Activated T-helper 9 cell treated with anti-CD3 and anti-CD28 coated beads, Interleukin-2, amount 50 U/mL, for 16 hours (primary cell): ENCODE results near the gene SLC39A8.
"Not testable (repeated sequence)": the region's sequence is repeated elsewhere in the genome, so short reads cannot be mapped to it uniquely, and the experiment has no call there.

Experiments
- DNase-seq: peaks from one replicate; pipeline ENCODE4 v3.0.0-alpha.2; 2020; ENCODE audit warnings: low read depth

Gene SLC39A8

DNA sequence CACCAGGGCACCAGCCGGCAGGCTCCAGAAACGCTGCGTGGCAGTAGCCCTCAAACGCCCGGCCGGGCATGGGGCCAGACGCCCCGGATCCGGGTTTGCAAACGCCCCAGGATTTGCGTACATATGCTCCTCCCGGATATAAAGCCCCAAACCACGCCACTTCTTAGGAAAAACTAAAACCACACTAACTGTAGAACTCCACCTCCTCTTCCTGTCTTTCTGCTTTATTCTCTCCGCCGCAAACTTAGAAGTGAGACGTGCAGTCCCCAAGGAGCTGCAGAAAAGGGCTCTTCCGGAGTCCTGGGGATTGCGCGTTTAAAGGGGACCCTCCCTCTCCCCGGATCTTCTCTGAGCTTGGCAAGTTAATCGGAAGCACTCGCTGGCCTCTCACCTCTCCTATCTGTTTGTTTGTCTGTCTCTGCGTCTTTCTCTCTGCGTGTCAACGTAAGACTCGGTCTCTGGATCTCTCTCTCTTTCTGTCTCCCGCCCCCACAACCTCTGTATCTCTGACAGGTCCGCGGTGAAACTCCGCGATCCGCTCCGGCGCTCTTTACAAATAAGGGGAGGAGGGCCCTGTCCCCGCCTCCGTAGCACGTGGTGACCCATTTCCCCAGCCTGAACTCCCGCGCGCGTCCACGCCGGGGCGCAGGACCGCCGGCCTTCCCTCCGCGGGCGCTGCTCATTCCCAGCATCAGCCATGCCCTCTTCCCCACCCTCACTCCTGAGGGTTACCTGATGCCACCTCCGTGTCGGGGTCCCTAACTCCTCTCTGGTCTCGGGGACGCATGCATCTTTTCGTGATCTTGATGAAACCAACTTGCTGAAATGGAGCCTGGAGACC, at the start of gene SLC39A8:
SLC39A8 (minus strand) TSS at position 529 of the 841 bp plus-strand sequence. CDS start 820 bp downstream, outside the sequence.
- peak; percentile 85 for DNase-seq

GRCh38 chr4:102392033-102392744, 46.9 kb upstream of the SLC39A8 start:
- no peak for DNase-seq

- DNase-seq, result no peak
These were observed 45.2 kb upstream of the SLC39A8 start for GRCh38 chr4:102390438-102390837.

DNA sequence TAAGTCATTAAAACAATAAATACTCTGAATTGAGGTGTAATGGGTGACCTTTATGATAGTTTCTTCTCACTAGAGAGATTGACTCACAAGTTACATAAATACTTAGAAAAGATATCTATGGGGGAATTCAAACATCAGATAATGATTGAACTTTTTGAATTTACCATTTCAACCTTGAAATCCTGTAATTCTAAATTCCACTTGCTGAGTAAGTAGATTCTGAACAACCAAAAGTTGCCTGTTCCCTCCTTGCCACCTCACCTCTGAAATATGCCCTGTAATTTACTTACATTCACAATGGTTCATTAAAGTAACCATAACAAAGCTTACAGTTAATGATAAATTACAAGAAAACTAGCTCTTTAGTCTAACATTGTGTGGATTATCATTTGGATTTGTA, 43.3 kb upstream of the SLC39A8 start:
- DNase-seq, result no peak

DNA sequence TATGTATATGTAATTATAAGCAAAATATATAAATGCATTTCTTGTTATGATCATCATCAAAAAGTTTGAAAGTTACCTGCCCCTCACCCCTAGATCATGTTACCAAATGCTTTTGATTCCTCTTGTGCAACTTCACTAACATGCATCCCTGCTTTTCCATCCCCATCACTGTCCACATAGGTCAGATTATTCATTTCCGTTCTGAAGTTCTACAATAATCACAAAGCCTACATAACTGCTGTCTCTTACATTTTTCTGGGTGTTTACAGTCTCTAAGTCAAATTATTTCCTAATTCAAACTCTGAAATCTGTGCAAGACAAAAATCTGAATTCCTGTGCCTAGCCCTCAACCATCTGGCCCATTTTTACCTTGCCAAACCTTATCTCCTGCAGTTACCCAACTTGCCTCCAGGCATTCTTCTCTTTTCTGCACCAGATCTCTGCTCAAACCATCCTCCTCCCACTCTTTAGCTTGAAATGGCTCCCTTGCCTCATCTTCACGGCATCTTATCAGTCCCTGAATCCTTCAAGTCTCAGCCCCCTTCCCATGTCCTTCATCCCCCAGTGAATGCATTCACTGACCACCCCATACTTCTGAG, 42.4 kb upstream of the SLC39A8 start:
- no peak for DNase-seq

DNA sequence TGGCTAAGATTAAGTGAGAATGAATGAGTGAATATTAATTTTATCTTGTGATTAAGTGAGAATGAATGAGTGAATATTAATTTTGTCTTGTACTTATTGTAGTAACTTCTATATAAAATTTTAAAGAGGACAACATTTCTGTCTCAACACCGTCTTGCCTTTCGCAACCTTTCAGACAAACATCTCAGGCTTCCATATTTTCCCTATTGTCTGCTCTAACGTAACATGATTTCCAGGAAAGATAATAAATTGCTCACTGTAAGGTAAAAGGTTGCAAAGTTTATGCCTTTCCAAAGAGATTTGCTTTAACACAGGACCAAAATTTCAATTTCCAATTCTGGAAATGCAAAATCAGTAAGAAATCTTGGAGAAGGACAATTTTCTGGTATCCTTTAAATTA, 41.7 kb upstream of the SLC39A8 start:
- no peak for DNase-seq

- not testable (repeated sequence) for DNase-seq
These were observed 35.0 kb upstream of the SLC39A8 start for GRCh38 chr4:102380253-102380652.

- no peak for DNase-seq
These were observed 17.7 kb upstream of the SLC39A8 start for GRCh38 chr4:102362922-102363432.

- DNase-seq, result no peak
These were observed 12.8 kb upstream of the SLC39A8 start for GRCh38 chr4:102358128-102358527.

GRCh38 chr4:102357637-102358036, 12.4 kb upstream of the SLC39A8 start:
- DNase-seq, result not testable (repeated sequence)

DNA sequence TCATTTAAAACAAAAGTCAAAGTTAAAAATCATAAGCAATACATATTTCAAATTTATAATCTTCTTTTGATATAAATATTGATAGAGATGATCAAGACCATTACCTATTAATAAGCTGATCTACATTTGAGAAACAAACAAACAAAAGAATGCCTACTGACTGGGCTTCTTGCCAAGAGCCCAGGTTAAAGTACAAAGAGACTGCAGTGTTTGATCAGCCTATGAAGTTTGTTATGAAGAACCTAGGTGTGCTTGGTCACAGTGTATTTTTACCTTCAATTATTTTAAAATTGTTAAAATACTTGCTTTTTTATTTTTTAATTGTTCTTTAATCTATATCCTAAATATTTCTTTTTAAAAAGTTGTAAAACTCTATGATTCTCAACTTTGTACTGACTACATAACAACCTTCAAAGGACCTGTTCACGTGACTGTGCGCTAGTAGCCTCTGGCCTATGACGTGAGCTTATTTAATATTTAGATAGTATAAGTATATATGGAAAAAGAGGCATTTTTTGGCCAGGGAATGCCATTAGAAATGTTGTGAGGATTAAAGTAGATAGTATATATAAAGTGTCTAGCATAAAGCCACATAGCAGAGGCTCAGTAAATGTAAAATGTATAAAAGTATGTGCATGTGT, 11.4 kb upstream of the SLC39A8 start:
- DNase-seq, result no peak

DNA sequence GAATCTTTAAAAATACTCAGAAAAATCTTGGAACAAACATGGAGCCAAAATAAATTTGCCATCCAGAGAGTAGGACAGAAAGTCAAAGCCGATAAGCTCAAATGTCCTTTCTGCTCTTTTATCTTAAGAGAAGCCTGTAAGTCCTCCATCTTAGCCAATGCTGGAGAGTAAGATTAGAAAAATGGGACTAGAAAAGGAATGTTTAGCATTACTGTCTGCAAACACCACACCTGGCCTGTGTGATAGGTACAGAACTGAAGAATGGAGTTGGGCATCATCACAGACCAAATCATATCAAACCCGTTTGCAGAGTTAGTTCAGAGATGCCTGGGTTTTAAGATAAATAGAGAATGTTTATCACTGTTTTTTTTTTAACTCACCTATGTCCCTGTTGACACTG, 10.5 kb upstream of the SLC39A8 start:
- DNase-seq, result no peak

DNA sequence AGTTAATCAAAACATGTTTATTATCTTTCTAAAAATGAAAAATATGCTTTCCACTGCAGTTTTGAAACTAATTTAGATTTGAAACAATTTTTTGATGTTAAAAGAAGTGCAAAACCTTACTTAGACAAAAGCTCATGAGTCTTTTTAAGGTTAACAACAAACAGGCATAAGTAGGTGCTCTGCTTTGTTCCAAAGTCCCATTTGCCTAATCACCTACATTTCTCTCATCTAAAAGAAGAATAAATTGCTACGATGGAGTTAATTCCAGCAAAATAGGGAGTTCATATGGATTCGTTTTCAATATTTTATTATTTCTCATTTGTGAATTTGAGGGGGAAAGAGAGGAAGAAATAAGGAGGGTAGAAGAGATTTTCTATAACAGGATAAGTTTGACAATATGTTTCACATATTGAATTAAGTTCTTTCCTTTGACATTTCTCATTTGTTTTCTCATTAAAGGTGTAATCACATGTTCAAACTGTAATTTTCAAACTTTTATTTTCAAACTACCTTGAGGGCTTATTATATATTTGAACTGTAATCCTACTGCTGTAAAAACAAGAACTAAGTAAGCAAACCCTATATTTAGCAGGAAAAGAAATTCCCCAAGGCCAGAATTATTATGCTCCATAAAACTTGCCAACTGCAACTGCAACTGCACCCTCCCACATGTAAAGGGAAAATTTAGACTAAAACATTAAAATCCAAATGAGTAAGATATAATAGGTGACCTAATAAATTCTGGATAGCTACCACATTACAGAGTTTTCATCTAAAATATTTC, 9.6 kb upstream of the SLC39A8 start:
- no peak for DNase-seq

DNA sequence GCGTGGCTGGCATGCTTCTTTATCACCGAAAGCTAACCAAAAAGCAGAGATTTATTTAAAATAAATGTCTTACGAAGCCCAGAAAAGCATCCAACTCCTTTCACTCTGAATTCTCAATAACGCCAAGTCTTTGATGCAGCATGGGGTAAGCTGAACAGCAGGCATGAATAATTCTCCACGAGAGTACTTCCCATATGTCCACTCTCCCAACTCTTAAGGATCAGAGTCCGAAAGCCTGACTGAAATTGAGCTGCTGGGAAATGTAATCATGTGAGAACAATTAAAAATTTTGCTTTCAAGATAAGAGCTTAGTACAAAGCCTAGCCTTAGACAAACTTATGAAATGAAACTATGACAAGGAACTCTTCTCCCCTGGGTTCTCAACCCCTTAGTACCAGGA, 7.5 kb upstream of the SLC39A8 start:
- DNase-seq, result no peak

GRCh38 chr4:102350634-102351033, 5.4 kb upstream of the SLC39A8 start:
- no peak for DNase-seq

DNA sequence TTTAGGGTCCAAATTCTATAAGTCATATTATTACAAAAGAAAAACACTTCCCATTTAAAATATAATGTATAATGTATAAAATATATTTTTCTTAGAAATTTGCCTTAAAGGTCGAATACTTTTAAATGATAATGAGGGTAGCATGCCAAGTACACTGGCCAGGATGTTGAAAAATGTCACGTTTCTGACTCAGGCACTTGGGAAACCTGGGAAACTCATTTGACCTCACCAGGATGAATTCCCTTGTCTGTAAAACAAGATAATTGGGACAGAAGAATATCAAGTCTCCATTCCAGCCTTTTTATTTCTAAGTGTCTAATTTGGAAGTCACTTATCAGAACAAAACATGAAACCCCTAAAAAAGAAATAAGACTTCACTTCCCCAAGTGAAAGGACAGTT, 3.4 kb upstream of the SLC39A8 start:
- DNase-seq, result no peak

DNA sequence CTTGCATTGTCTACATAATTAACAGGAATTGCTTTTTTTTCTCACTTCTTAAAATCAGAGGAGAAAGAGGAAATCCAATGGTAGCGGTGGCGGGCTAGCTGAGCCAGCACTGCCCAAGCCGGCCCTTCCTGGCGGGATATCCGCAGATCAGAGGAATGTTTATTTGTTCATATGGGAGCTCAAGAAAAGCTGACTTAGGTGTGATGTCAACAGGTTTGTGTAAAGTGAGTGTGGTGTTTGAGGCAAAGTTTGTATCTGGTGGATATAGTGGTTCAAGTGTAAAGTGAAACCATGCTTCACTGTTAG, 466 bp upstream of the SLC39A8 start:
- no peak for DNase-seq

- DNase-seq, result peak; percentile 62
These were observed 745 bp downstream of the SLC39A8 start for GRCh38 chr4:102344520-102344953.

GRCh38 chr4:102343964-102344519, 1.2 kb downstream of the SLC39A8 start:
- DNase-seq, result no peak

DNA sequence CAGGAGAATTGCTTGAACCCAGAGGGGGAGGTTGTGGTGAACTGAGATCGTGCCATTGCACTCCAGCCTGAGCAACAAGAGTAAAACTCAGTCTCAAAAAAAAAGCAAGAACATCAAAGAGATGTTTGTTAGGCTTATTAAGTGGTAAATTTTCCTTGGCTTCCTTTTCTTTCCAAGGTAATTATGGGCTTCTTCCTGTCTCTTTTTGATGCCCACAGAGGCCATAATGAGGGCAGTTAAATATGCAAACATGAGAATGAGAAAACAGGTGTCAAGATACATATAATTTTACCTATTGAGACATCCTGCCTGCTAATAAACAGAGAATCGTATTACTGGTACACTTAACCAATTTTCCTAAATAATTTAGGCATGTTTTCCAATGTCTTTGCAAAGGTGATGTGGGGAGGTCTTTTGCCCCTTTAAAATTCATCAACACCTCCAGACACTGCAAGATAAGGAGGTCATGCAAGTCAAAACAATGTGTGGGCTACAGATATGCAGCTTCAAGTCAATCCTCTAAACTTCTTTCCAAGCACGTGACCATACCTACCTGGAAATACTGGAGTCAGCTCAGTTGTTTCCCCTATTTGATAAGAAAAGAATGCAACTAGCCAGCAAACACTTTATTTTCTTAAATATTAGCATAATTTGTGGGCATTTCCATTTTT, 2.7 kb downstream of the SLC39A8 start:
- DNase-seq, result no peak

GRCh38 chr4:102341201-102341600, 4.1 kb downstream of the SLC39A8 start:
- DNase-seq, result no peak
